GM12878 (cell line): ENCODE measurements around the gene ADCK1. TPM values are rescaled to one million over a fixed set of nuclear protein-coding genes. Genes with fewer than 3 reads are reported as not detected.
A peak's percentile ranks its signal among the peaks of the same experiment; 100 is the strongest.

Source experiments
- BACH1 ChIP-seq: fragments of 450-650 bp; IDR thresholded peaks from 2 replicates; pipeline ENCODE4 v1.6.1; 2017; ENCODE audit warnings: mild to moderate bottlenecking, borderline replicate concordance
- CBX3 ChIP-seq: fragments of 200-600 bp; sonication (generic); IDR thresholded peaks from 2 replicates; pipeline ENCODE4 v1.6.1; 2016; ENCODE audit warnings: low read depth, borderline replicate concordance
- CREM ChIP-seq: IDR thresholded peaks from 2 replicates; pipeline ENCODE4 v1.6.1; 2014; ENCODE audit warnings: antibody characterized with exemption, low read depth
- EED ChIP-seq: sonication (generic); IDR thresholded peaks from 2 replicates; pipeline ENCODE4 v1.6.1; 2016; ENCODE audit warnings: antibody characterized with exemption, low read depth
- FOXK2 ChIP-seq: fragments of 450-650 bp; IDR thresholded peaks from 2 replicates; pipeline ENCODE4 v1.6.1; 2017; ENCODE audit warnings: mild to moderate bottlenecking, moderate library complexity
- FOXM1 ChIP-seq: IDR thresholded peaks from 2 replicates; pipeline ENCODE4 v1.6.1; 2012; ENCODE audit warnings: low read depth, mild to moderate bottlenecking, inconsistent platforms, low read length, moderate library complexity
- IRF5 ChIP-seq: fragments of 450-650 bp; IDR thresholded peaks from 2 replicates; pipeline ENCODE4 v1.6.1; 2017; ENCODE audit warnings: borderline replicate concordance
- JUND ChIP-seq: IDR thresholded peaks from 2 replicates; pipeline ENCODE4 v1.6.1; 2012; ENCODE audit warnings: low read depth, mild to moderate bottlenecking, low read length, improper control_type of control experiment, moderate library complexity
- MYB ChIP-seq: fragments of 150-350 bp; IDR thresholded peaks from 2 replicates; pipeline ENCODE4 v1.6.1; 2014; ENCODE audit warnings: mild to moderate bottlenecking, low read depth, low read length, borderline replicate concordance
- NFIC ChIP-seq: IDR thresholded peaks from 2 replicates; pipeline ENCODE4 v1.6.1; 2012; ENCODE audit warnings: low read depth, mild to moderate bottlenecking, inconsistent platforms, low read length, moderate library complexity
- NRF1 ChIP-seq: conservative IDR thresholded peaks from 2 replicates; pipeline ENCODE4 v1.6.1; 2011; ENCODE audit warnings: mild to moderate bottlenecking, low read depth, low read length, improper control_type of control experiment
- PAX8 ChIP-seq: fragments of 450-650 bp; IDR thresholded peaks from 2 replicates; pipeline ENCODE4 v1.6.1; 2017; ENCODE audit warnings: mild to moderate bottlenecking, moderate library complexity
- PML ChIP-seq: IDR thresholded peaks from 2 replicates; pipeline ENCODE4 v1.6.1; 2012; ENCODE audit warnings: low read length, inconsistent platforms
- SIN3A ChIP-seq: IDR thresholded peaks from 2 replicates; pipeline ENCODE4 v1.6.1; 2012; ENCODE audit warnings: low read depth, low read length, improper control_type of control experiment
- SMAD1 ChIP-seq: fragments of 450-650 bp; IDR thresholded peaks from 2 replicates; pipeline ENCODE4 v1.6.1; 2018; ENCODE audit warnings: mild to moderate bottlenecking, low read depth; ENCODE audit not compliant: partially characterized antibody
- SPI1 ChIP-seq: IDR thresholded peaks from 2 replicates; pipeline ENCODE4 v1.6.1; 2011; ENCODE audit warnings: low read depth, mild to moderate bottlenecking, low read length, moderate library complexity, borderline replicate concordance; ENCODE audit not compliant: insufficient read depth
- TBL1XR1 ChIP-seq: IDR thresholded peaks from 2 replicates; pipeline ENCODE4 v1.6.1; 2012; ENCODE audit warnings: low read depth, low read length, improper control_type of control experiment
- ZBTB40 ChIP-seq: fragments of 450-650 bp; IDR thresholded peaks from 2 replicates; pipeline ENCODE4 v1.6.1; 2016; ENCODE audit warnings: mild to moderate bottlenecking, moderate library complexity, borderline replicate concordance
- ZNF207 ChIP-seq: fragments of 450-650 bp; IDR thresholded peaks from 2 replicates; pipeline ENCODE4 v1.6.1; 2014; ENCODE audit warnings: antibody characterized with exemption, mild to moderate bottlenecking, borderline replicate concordance
- ZNF274 ChIP-seq: IDR thresholded peaks from one replicate; pipeline ENCODE4 v1.8.0; 2011; ENCODE audit not compliant: insufficient read length, insufficient read depth
- polyA plus RNA-seq, 11 experiments: library from polyadenylated mRNA; depleted of rRNA in 4 of 11; unstranded in 6 of 11; stranded (reverse) in 5 of 11; fragments of >200 nt; fragmentation: Nextera tagmentation in 4 of 11; fragmentation: Illumina TruSeq in 1 of 11; extraction: Ambion mirVana in 4 of 11; extraction: Trizol in 1 of 11; gene quantifications; 1 replicate in 1 of 11; 2 replicates in 10 of 11; pipeline versions ENCODE4 v1.2.1 to v1.2.3, GENCODE V29; 2011 to 2016; ENCODE audit warnings: inconsistent platforms in 2 of 11, missing spikeins in 2 of 11, low read depth in 1 of 11
- total RNA-seq, 4 experiments: library from RNA; depleted of rRNA in 3 of 4; stranded (reverse); fragments of >200 nt in 3 of 4; fragmentation: Illumina TruSeq in 1 of 4; extraction: Trizol in 1 of 4; gene quantifications; 2 replicates each; pipeline versions ENCODE4 v1.2.1 to v1.2.3, GENCODE V29; 2013 to 2021
- TF ChIP-seq, protein P1 (sequence below): fragments of 450-650 bp; IDR thresholded peaks from 2 replicates; pipeline ENCODE4 v1.6.1; 2017; ENCODE audit warnings: antibody characterized with exemption, mild to moderate bottlenecking, moderate library complexity
- TF ChIP-seq, protein P2 (sequence below): IDR thresholded peaks from 2 replicates; pipeline ENCODE4 v1.6.1; 2011; ENCODE audit warnings: low read depth, mild to moderate bottlenecking, low read length, moderate library complexity, borderline replicate concordance; ENCODE audit errors: extremely low read depth

ADCK1 gene
- total and polyA plus RNA-seq, 10 of the 15 experiments (the other 5 are each of a cell fraction or from before 2014, with no cell fraction given), result 3.3 to 8.5 (median 5.1) TPM

- TF ChIP-seq IRF5, result no peak
- TF ChIP-seq SMAD1, result no peak
- TF ChIP-seq NFIC, result 0 out of 2 replicates have a peak, but pooled peaks have one; percentile 14
- no peak for TF ChIP-seq JUND
- TF ChIP-seq PAX8, result no peak
- peak; percentile 35; the same call in 1 of the 2 replicates for TF ChIP-seq BACH1
- 0 out of 2 replicates have a peak, but pooled peaks have one; percentile 41 for TF ChIP-seq ZNF207
- TF ChIP-seq, protein P1, sequence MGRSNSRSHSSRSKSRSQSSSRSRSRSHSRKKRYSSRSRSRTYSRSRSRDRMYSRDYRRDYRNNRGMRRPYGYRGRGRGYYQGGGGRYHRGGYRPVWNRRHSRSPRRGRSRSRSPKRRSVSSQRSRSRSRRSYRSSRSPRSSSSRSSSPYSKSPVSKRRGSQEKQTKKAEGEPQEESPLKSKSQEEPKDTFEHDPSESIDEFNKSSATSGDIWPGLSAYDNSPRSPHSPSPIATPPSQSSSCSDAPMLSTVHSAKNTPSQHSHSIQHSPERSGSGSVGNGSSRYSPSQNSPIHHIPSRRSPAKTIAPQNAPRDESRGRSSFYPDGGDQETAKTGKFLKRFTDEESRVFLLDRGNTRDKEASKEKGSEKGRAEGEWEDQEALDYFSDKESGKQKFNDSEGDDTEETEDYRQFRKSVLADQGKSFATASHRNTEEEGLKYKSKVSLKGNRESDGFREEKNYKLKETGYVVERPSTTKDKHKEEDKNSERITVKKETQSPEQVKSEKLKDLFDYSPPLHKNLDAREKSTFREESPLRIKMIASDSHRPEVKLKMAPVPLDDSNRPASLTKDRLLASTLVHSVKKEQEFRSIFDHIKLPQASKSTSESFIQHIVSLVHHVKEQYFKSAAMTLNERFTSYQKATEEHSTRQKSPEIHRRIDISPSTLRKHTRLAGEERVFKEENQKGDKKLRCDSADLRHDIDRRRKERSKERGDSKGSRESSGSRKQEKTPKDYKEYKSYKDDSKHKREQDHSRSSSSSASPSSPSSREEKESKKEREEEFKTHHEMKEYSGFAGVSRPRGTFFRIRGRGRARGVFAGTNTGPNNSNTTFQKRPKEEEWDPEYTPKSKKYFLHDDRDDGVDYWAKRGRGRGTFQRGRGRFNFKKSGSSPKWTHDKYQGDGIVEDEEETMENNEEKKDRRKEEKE, result no peak
- TF ChIP-seq CBX3, result no peak
- peak; percentile 10; the same call in 1 of the 2 replicates for TF ChIP-seq CREM
- no peak for TF ChIP-seq TBL1XR1
- no peak for TF ChIP-seq SPI1
- TF ChIP-seq FOXM1, result no peak
- peak; percentile 86 for TF ChIP-seq ZBTB40
- no peak for TF ChIP-seq ZNF274
- peak; percentile 46 for TF ChIP-seq NRF1
- no peak for TF ChIP-seq MYB
- TF ChIP-seq, protein P2, sequence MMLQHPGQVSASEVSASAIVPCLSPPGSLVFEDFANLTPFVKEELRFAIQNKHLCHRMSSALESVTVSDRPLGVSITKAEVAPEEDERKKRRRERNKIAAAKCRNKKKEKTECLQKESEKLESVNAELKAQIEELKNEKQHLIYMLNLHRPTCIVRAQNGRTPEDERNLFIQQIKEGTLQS, result 0 out of 2 replicates have a peak, but pooled peaks have one; percentile 24
- TF ChIP-seq EED, result no peak
- TF ChIP-seq PML, result no peak; the same call in 1 of the 2 replicates
- TF ChIP-seq FOXK2, result no peak
- peak; percentile 50; the same call in 1 of the 2 replicates for TF ChIP-seq SIN3A
Measured at GRCh38 chr14:77760381-77761204, 39.3 kb upstream of the ADCK1 start, which contains the start of gene SNW1 (continued).
